ENCODE measurements around the gene SLC39A5. TPM values are rescaled to one million over a fixed set of nuclear protein-coding genes. Genes with fewer than 3 reads are reported as not detected.

Gene SLC39A5
- total and polyA plus RNA-seq, 8 donors = 108 to 615 (median 263) TPM

DNA sequence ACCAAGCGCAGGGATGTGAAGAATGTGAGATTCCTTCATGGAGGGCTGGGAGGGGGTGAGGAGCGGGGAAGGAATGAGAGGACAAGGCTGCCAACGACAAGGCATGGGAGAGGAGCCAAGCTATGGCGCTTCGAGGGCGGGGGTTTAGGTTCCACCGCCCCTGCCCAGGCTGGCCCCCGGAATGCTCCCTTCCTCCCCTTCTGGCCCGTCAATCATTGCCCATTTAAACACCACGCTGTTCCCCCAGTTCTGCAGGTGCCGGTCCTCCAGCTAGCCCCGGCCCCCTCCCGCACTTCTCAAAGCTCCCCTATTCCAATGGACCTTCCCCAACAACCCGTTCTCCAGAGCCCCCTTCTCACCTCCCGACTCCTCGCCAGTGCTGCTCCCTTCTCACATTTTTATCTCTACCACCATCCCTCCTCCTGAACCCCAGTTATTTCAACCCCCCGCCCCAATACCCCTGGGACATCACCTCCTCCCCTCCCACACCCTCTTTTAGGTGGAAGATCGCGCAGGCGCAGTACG lies 8.6 kb upstream of the SLC39A5 start:
- DNase-seq (peak in 3 of 6 donors; percentile 55 to 77 (median 62)), FAIRE-seq (no peak), ATAC-seq (peak; percentile 15 to 21 (median 16))
- 0 to 1% methylated on average over 18 to 21 of the region's 21 CpGs for WGBS, 2 donors
- TF ChIP-seq, protein P1, sequence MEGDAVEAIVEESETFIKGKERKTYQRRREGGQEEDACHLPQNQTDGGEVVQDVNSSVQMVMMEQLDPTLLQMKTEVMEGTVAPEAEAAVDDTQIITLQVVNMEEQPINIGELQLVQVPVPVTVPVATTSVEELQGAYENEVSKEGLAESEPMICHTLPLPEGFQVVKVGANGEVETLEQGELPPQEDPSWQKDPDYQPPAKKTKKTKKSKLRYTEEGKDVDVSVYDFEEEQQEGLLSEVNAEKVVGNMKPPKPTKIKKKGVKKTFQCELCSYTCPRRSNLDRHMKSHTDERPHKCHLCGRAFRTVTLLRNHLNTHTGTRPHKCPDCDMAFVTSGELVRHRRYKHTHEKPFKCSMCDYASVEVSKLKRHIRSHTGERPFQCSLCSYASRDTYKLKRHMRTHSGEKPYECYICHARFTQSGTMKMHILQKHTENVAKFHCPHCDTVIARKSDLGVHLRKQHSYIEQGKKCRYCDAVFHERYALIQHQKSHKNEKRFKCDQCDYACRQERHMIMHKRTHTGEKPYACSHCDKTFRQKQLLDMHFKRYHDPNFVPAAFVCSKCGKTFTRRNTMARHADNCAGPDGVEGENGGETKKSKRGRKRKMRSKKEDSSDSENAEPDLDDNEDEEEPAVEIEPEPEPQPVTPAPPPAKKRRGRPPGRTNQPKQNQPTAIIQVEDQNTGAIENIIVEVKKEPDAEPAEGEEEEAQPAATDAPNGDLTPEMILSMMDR (IDR thresholded peaks at IDR 0.05) = no peak
- intact Hi-C loops (cut with DNase I) = no loop called here
- Histone ChIP-seq H3K27me3 (no peaks in the 10 kb centered on the region), H3K9me3 (no peaks in the 10 kb centered on the region), H3K4me1 (peaks cover 0 to 28% (median 10%) of the 10 kb centered on the region in 3 donors), H3K4me3 (peak overlapping the region; percentile 42 to 69 (median 62)), H3K36me3 (no peaks in the 10 kb centered on the region), H3K27ac (peak overlapping the region; percentile 89 to 99 (median 98))

DNA sequence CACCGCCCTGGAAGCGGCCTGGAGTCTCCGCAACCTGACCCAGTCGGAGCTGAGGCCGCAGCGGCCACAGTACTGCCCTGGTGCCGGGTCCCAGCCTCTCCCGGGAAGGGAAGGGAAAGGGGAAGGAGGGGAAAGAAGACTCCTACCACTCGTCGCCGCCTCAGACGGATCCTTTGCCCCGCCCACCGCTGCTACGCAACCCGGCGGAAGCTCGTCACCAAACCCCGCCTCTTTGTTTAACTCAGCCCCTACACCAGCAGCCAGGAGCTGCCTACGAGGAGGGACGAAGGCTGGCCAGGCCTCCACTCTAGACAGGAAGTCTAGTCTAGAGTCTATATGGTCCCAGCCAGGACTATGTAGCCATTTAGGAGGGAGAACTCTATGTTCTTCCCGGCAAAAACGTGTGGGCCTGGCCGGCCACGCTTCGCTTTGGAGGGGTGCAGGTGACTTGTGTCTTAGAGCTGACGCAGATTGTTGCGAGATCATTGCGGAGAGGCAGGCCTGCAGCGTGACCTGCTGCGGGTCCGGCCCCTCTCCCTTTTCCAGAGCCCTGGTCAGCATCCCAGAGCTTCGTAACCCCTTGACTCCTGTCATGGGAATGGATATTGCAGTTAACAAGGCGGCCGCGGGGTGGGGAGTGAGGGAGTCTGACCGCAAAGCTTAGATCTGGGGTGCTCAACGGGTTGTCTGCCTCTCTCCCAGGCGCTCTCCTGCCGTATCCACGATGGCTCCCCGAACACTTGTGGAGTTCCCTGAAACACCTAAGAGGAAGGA lies 7.9 kb upstream of the SLC39A5 start, which contains the start of gene RNF41:
RNF41 (minus strand) TSS at position 166 of the 774 bp plus-strand sequence. CDS start 7,875 bp downstream, outside the sequence.
- ATAC-seq = peak; percentile 81 to 92 (median 86)
- Histone ChIP-seq H3K27me3 (no peaks in the 10 kb centered on the region), H3K36me3 (no peaks in the 10 kb centered on the region), H3K4me3 (peak within 1 kb of the TSS; percentile 42 to 69 (median 62)), H3K4me1 (peaks cover 0 to 28% (median 10%) of the 10 kb centered on the region in 3 donors), H3K9me3 (no peaks in the 10 kb centered on the region), H3K27ac (peak within 1 kb of the TSS; percentile 89 to 99 (median 98))
- FAIRE-seq = peak; percentile 82
- peak; percentile 95 to 98 (median 97) for DNase-seq
- TF ChIP-seq, protein P1 (IDR thresholded peaks at IDR 0.05) = no peak
- WGBS, 2 donors = 1 to 2% methylated on average over 35 to 42 of the region's 42 CpGs
- intact Hi-C loops (cut with DNase I) = no loop called here

DNA sequence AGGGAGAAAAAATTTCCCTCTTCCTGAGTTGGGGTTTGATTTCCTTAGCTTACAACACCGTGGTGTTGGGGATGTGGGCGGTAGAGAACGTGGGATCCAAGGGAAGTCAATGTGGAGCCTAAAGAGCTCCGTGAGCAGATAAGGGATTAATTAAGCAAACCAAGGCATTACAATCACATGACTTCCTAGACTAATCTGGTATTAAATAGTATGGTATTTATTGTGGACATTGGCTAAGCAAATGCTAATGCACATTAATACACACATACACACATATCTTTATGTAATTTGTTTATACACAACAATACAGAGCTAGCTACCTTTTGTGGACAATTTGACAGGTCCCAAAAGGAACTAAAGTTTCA lies 7.3 kb upstream of the SLC39A5 start:
- no peak for FAIRE-seq
- TF ChIP-seq, protein P1 (IDR thresholded peaks at IDR 0.05) = no peak
- H3K36me3 ChIP-seq = no peaks in the 10 kb centered on the region
- ATAC-seq = no peak
- no peak for DNase-seq
- peak overlapping the region; percentile 89 to 99 (median 98) for H3K27ac ChIP-seq
- peak overlapping the region; percentile 42 to 69 (median 62) for H3K4me3 ChIP-seq
- H3K9me3 ChIP-seq = no peaks in the 10 kb centered on the region
- WGBS, 2 donors = 11 to 17% methylated on average over 4 of the region's 4 CpGs
- H3K27me3 ChIP-seq = no peaks in the 10 kb centered on the region
- H3K4me1 ChIP-seq = peaks cover 0 to 28% (median 10%) of the 10 kb centered on the region in 3 donors
- intact Hi-C loops (cut with DNase I) = no loop called here

DNA sequence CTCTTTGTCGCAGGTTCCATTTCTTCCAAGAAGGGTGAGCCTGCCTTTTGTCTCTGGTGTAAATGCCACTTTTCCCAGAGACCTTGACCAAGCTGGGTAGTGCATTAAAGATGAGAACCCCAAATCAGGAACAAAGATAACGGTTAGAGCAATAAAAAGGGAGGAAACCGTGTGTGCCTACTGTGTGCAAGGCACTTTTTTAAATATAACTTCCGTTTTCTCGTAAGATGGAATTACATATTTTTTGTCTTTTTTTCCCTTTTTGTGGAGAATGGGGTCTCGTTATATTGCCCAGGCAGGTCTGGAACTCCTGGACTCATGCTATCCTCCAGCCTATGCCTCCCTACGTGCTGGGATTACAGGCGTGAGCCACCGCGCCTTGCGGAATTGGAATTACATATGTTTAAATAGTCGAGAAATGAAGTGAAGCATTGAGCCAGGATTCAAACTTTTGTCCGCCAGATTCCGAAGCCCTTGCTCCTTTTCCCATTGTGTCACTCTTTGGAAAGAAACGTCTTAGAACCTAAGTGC lies 6.2 kb upstream of the SLC39A5 start:
- TF ChIP-seq, protein P1 (IDR thresholded peaks at IDR 0.05) = no peak
- H3K4me1 ChIP-seq = peaks cover 0 to 28% (median 10%) of the 10 kb centered on the region in 3 donors

More for the DNA sequence above, 6.2 kb upstream of the SLC39A5 start:
- intact Hi-C loops (cut with DNase I) = no loop called here
- peak overlapping the region in 2 of 4 donors; percentile 65 to 76 for H3K4me3 ChIP-seq
- H3K27ac ChIP-seq = peak overlapping the region; percentile 71 to 99 (median 98)
- WGBS, 2 donors = 18 to 22% methylated on average over 15 of the region's 15 CpGs
- ATAC-seq (peak in 3 of 4 donors; percentile 0 to 4 (median 4)), FAIRE-seq (no peak), DNase-seq (no peak)
- no peaks in the 10 kb centered on the region for H3K27me3 ChIP-seq
- no peaks in the 10 kb centered on the region for H3K9me3 ChIP-seq
- H3K36me3 ChIP-seq = no peaks in the 10 kb centered on the region
